Endothelial cell of umbilical vein (primary cell): ENCODE data around the gene RBM6. TPM values are rescaled to one million over a fixed set of nuclear protein-coding genes. Genes with fewer than 3 reads are reported as not detected.

Experiments used
- BruUV-seq: library from RNA; stranded (reverse); fragments of 400-500 nt; replicated peaks from 2 replicates; lab custom pipeline; 2021; lab: Mats Ljungman, UMichigan
- CTCF ChIA-PET: fragments of 300-600, 350-600 bp; sonication (Branson Sonifier 250); formaldehyde crosslinking; loops from one replicate; lab custom pipeline; 2021; ENCODE audit warnings: antibody characterized with exemption, inconsistent platforms; lab: Charles Lee
- POLR2A ChIA-PET: fragments of 300-600, 350-600 bp; sonication (Branson Sonifier 250); formaldehyde crosslinking; loops from one replicate; lab custom pipeline; 2021; ENCODE audit warnings: antibody characterized with exemption, inconsistent platforms; lab: Charles Lee
- DNase-seq: peaks from one replicate; pipeline ENCODE4 v3.0.0-alpha.2; 2011; ENCODE audit warnings: low read depth, low spot score
- FAIRE-seq: peaks from 2 replicates; lab custom pipeline; 2011; peaks lifted over from hg19 to GRCh38; lab: Jason Lieb, UNC
- H2AFZ ChIP-seq: 2 replicates; pipeline ENCODE4 v1.6.0; 2012; ENCODE audit warnings: low read depth, low read length, control low read depth, inconsistent platforms
- H3K27ac ChIP-seq: 2 replicates; pipeline ENCODE4 v1.5.1; 2011; ENCODE audit warnings: low read depth, mild to moderate bottlenecking, control low read depth, low read length, moderate library complexity; ENCODE audit not compliant: insufficient read depth
- H3K27me3 ChIP-seq, 2 experiments: 2 replicates each; pipeline versions ENCODE4 v1.6.0 to v1.6.1; 2011; ENCODE audit warnings: low read length in 2 of 2, mixed read lengths in 1 of 2; ENCODE audit not compliant: control insufficient read depth in 2 of 2, insufficient read depth in 2 of 2
- H3K36me3 ChIP-seq, 2 experiments: 2 replicates in 1 of 2; 3 replicates in 1 of 2; pipeline ENCODE4 v1.5.1; 2011; ENCODE audit warnings: low read length in 2 of 2, mild to moderate bottlenecking in 1 of 2, moderate library complexity in 1 of 2; ENCODE audit not compliant: control insufficient read depth in 2 of 2, insufficient read depth in 2 of 2; ENCODE audit errors: extremely low read depth in 1 of 2
- H3K4me1 ChIP-seq: 3 replicates; pipeline ENCODE4 v1.5.1; 2011; ENCODE audit warnings: mild to moderate bottlenecking, low read length; ENCODE audit not compliant: control insufficient read depth, insufficient read depth; ENCODE audit errors: extremely low read depth
- H3K4me2 ChIP-seq: 2 replicates; pipeline ENCODE4 v1.6.1; 2011; ENCODE audit warnings: low read length, control low read depth, mixed read lengths; ENCODE audit not compliant: insufficient read depth
- H3K4me3 ChIP-seq, 3 experiments: fragments of 200-600 bp in 1 of 3; sonication (generic), shearing (Covaris generic) in 1 of 3; replicated peaks in 1 of 3; 2 replicates each; pipeline ENCODE4 v1.5.1; 2011 to 2016; ENCODE audit warnings: control low read depth in 3 of 3, low read length in 3 of 3, mild to moderate bottlenecking in 2 of 3, inconsistent platforms in 1 of 3, low read depth in 1 of 3, moderate library complexity in 1 of 3; ENCODE audit not compliant: insufficient read depth in 1 of 3
- H3K79me2 ChIP-seq: 2 replicates; pipeline ENCODE4 v1.6.0; 2012; ENCODE audit warnings: low read length, inconsistent platforms; ENCODE audit not compliant: control insufficient read depth, insufficient read depth
- H3K9ac ChIP-seq: replicated peaks from 2 replicates; pipeline ENCODE3; 2011; ENCODE audit warnings: low read length, control low read depth; ENCODE audit not compliant: insufficient read depth; ENCODE audit errors: extremely low read depth
- H3K9me1 ChIP-seq: replicated peaks from 3 replicates; pipeline ENCODE4 v1.6.0; 2011; ENCODE audit warnings: mild to moderate bottlenecking, low read length; ENCODE audit not compliant: control insufficient read depth, insufficient read depth; ENCODE audit errors: extremely low read depth
- H3K9me3 ChIP-seq: replicated peaks from 2 replicates; pipeline ENCODE4 v1.5.1; 2012; ENCODE audit warnings: low read length, inconsistent platforms; ENCODE audit not compliant: control insufficient read depth, insufficient read depth
- H4K20me1 ChIP-seq: replicated peaks from 2 replicates; pipeline ENCODE3; 2011; ENCODE audit warnings: mild to moderate bottlenecking, low read length; ENCODE audit not compliant: control insufficient read depth, insufficient read depth; ENCODE audit errors: extremely low read depth
- EZH2 ChIP-seq: IDR thresholded peaks from 2 replicates; pipeline ENCODE4 v1.6.1; 2012; ENCODE audit warnings: borderline replicate concordance, low read depth, mild to moderate bottlenecking, moderate library complexity, low read length, inconsistent platforms; ENCODE audit not compliant: severe bottlenecking
- FOS ChIP-seq: IDR thresholded peaks from 2 replicates; pipeline ENCODE4 v1.6.1; 2011; ENCODE audit warnings: mild to moderate bottlenecking, low read length, moderate library complexity, borderline replicate concordance; ENCODE audit not compliant: insufficient read depth
- GATA2 ChIP-seq: IDR thresholded peaks from 2 replicates; pipeline ENCODE4 v1.7.0; 2011; ENCODE audit warnings: low read depth, mild to moderate bottlenecking, moderate library complexity, mixed read lengths, low read length; ENCODE audit not compliant: insufficient read length, insufficient read depth
- JUN ChIP-seq: IDR thresholded peaks from 2 replicates; pipeline ENCODE4 v1.6.1; 2011; ENCODE audit warnings: borderline replicate concordance, low read depth; ENCODE audit not compliant: insufficient read length, insufficient read depth
- MYC ChIP-seq: IDR thresholded peaks from one replicate; pipeline ENCODE4 v1.6.1; 2011; ENCODE audit warnings: mild to moderate bottlenecking, low read depth, low read length
- POLR2A ChIP-seq: IDR thresholded peaks from 2 replicates; pipeline ENCODE4 v1.6.1; 2012; ENCODE audit warnings: low read depth, mild to moderate bottlenecking, control low read depth, low read length
- POLR2AphosphoS5 ChIP-seq: IDR thresholded peaks from 2 replicates; pipeline ENCODE4 v1.6.1; 2012; ENCODE audit warnings: low read depth, mild to moderate bottlenecking, control low read depth, low read length, moderate library complexity; ENCODE audit not compliant: insufficient read depth
- dilution Hi-C: fragments of 300-500 bp; cut with MboI; formaldehyde crosslinking; loops from one replicate; pipeline ENCODE4 v1.15.0; 2019; ENCODE audit warnings: low sequenced_read_pairs; ENCODE audit not compliant: extremely low pct_ligation_motif_present
- intact Hi-C: fragments of 100-400 bp; cut with micrococcal nuclease; formaldehyde crosslinking; loops from one replicate; pipeline ENCODE4 v1.10.0; 2022
- polyA plus RNA-seq, 4 experiments: library from polyadenylated mRNA; depleted of rRNA in 3 of 4; stranded (reverse) in 3 of 4; unstranded in 1 of 4; fragments of >200 nt; gene quantifications; 2 replicates each; pipeline versions ENCODE4 v1.2.1 to v1.2.3, GENCODE V29; 2011 to 2012; ENCODE audit warnings: missing spikeins in 1 of 4
- total RNA-seq: library from RNA; stranded (reverse); gene quantifications from 2 replicates; pipeline ENCODE4 v1.2.3, GENCODE V29; 2021
- TF ChIP-seq, protein P1 (sequence below): IDR thresholded peaks from 2 replicates; pipeline ENCODE4 v1.6.1; 2011; ENCODE audit not compliant: insufficient read depth, insufficient read length

Gene RBM6
- total and polyA plus RNA-seq, 2 donors (not counting 3 experiments of a cell fraction or from before 2014, with no cell fraction given) = 30.4 to 94.5 TPM

DNA sequence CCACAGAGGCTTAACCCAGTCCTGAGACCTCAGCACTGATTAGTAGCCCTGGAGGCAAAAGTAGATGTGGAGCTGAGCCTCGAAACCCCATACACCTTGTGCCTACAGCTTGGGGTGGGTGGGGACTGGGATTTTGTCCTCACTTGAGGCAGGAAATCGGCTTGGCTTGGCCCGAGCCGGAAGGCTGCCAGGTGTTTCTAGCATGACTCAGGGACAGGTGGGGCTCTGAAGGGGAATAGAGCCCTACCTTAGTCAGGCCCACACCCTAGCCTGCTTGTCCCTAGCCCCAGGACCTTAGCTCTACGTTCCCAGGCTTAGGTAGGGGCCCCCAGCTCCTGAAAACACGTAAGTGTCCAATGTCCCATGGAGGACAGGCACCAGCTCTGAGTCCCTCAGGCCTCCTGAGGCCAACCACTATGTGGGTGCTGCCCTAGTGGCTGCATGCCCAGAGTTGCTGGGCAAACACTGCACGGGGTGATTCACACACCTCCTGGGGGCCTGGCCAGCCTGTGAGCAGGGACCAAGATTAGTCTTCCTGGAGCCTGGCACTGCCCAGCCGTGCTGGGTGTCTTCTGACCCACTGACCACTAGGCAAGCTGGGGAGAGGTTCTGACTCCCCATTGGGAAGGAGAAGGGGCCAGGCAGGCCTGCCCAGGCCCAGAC is 39.3 kb upstream of the RBM6 start:
- dilution Hi-C loops (no loop called here), intact Hi-C loops (no loop called here)

DNA sequence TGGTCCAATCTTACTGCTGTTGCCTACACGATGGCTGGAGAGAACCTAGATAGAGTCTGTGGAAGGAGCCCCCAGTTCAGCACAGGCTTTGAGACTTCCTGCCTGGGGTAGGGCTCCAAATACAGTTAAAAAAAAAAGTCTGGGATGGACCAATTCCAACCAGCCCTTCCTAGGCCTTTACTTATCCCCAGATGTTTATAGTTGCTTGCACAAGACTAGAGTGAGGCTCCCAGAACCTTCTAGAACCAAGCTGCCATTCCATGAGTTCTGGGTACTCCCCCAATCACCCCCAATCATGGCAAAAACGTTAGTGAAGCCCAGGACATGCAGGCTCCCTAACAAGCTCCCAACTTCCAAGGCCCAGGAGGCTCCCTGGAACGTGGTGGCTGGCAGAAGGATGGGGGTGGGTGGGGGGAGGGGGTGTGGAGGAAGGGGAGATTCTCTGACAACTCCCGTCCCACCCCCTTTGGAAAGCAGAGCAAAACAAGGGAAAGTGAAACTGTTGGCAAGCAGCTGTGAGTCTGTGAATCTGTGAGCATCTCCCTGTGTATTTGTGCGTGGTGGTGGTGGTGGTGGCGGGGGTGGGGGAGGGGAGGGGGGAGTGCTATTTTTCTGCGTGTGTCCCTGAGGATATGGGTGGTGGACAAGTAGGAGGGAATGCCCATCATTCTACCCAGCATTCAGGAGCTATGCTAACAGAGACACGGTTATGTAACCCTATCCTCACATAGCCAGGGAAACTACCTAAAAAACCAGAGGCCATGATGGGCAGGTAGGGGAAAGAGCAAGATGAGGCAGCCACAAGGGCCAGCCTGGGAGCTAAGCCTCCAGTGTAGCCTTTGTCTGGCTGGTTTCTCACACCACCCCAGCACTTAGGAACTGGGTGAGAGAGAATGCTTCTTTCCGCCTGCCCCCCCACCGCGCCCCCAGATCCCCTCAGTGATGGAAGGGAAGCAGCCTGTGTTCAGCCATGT is 38.3 kb upstream of the RBM6 start:
- dilution Hi-C loops = no loop called here
- H3K79me2 ChIP-seq = no peaks in the 10 kb centered on the region
- no peaks in the 10 kb centered on the region for H3K9me3 ChIP-seq
- no peaks in the 10 kb centered on the region for H3K9me1 ChIP-seq
- H4K20me1 ChIP-seq = no peaks in the 10 kb centered on the region
- H3K36me3 ChIP-seq = no peaks in the 10 kb centered on the region
- intact Hi-C loops = no loop called here
- FAIRE-seq (no peak), DNase-seq (no peak)
- ChIA-PET POLR2A (no interaction called here), CTCF (interaction anchor here (0.8 to 5.5 kb wide), 3 partner anchors 9 to 99 kb away, joined by 3 to 65 read pairs (median 27); partner anchors contain the start of gene INKA1)
- BruUV-seq = no TSS peak
- no peak for TF ChIP-seq POLR2AphosphoS5
- TF ChIP-seq EZH2 = no peak
- TF ChIP-seq GATA2 = no peak
- no peak for TF ChIP-seq MYC
- no peak for TF ChIP-seq POLR2A
- no peak overlapping the region for H3K4me3 ChIP-seq
- H2AFZ ChIP-seq = no peak overlapping the region
- no peaks in the 10 kb centered on the region for H3K27me3 ChIP-seq
- no peak overlapping the region for H3K4me2 ChIP-seq
- H3K4me1 ChIP-seq = peaks cover 14% of the 10 kb centered on the region
- no peak overlapping the region for H3K9ac ChIP-seq
- no peak overlapping the region for H3K27ac ChIP-seq

More for the DNA sequence above, 39.3 kb upstream of the RBM6 start:
- DNase-seq = no peak
- H3K9ac ChIP-seq = no peak overlapping the region
- H3K4me2 ChIP-seq = no peak overlapping the region
- ChIA-PET POLR2A (no interaction called here), CTCF (interaction anchor here (0.7 to 5.5 kb wide), 11 partner anchors 12 to 363 kb away, joined by 3 to 65 read pairs (median 5); partner anchors contain the start of gene INKA1)
- no peak for FAIRE-seq
- no peaks in the 10 kb centered on the region for H3K9me3 ChIP-seq
- H3K4me1 ChIP-seq = peaks cover 8% of the 10 kb centered on the region
- H3K27me3 ChIP-seq = no peaks in the 10 kb centered on the region
- no peak overlapping the region for H3K4me3 ChIP-seq
- no peaks in the 10 kb centered on the region for H3K9me1 ChIP-seq
- H3K79me2 ChIP-seq = no peaks in the 10 kb centered on the region
- no TSS peak for BruUV-seq
- TF ChIP-seq POLR2A (no peak), JUN (no peak), FOS (no peak)
- TF ChIP-seq, protein P1, sequence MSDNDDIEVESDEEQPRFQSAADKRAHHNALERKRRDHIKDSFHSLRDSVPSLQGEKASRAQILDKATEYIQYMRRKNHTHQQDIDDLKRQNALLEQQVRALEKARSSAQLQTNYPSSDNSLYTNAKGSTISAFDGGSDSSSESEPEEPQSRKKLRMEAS = no peak
- H4K20me1 ChIP-seq = no peaks in the 10 kb centered on the region
- no peaks in the 10 kb centered on the region for H3K36me3 ChIP-seq
- H2AFZ ChIP-seq = no peak overlapping the region
- no peak overlapping the region for H3K27ac ChIP-seq
